Measurements from ENCODE around the gene NABP2. TPM values are rescaled to one million over a fixed set of nuclear protein-coding genes. Genes with fewer than 3 reads are reported as not detected.

Gene NABP2
- total and polyA plus RNA-seq, 10 of the 15 experiments (the other 5 are each of a cell fraction or from before 2014, with no cell fraction given) = 20.7 to 97.9 (median 60.9) TPM

DNA sequence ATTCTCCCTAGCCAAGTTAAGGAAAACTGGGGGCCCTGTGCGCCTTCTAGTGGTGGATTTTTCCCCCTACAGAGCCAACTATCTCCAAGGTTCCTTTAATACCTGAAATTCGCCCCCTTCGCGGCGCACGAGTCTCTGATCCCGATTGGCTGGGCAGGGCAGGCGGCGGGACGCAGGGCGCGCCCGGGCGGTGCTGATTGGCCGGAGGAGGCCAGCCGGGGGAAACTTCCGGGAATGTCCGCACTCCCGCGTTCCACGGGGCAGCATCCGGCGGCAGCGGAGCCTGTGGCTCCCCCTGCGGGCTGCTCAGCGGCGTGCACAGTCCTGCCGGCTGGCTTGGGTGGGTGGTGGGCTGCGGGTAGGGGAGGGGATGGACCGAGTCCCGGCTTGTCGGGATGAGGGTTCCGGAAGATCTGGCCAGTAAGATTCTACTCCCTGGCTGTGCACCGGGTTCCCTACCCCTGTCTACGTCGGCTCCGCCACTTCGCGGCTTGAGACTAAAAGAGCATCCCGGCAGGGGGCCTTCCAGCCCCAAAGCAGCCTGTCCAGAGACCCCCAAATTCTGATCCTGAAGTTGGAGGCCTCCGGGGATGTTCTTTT, at the start of gene NABP2 (continued):
- TF ChIP-seq, protein P1, sequence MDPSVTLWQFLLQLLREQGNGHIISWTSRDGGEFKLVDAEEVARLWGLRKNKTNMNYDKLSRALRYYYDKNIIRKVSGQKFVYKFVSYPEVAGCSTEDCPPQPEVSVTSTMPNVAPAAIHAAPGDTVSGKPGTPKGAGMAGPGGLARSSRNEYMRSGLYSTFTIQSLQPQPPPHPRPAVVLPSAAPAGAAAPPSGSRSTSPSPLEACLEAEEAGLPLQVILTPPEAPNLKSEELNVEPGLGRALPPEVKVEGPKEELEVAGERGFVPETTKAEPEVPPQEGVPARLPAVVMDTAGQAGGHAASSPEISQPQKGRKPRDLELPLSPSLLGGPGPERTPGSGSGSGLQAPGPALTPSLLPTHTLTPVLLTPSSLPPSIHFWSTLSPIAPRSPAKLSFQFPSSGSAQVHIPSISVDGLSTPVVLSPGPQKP (IDR thresholded peaks at IDR 0.05; ENCODE audit: low read depth, low read length) = peak; percentile 69; the same call in 1 of the 2 replicates
- 0 out of 2 replicates have a peak, but pooled peaks have one; percentile 4 for TF ChIP-seq RUNX3 (IDR thresholded peaks at IDR 0.05; ENCODE audit: low read length)
- TF ChIP-seq, protein P2, sequence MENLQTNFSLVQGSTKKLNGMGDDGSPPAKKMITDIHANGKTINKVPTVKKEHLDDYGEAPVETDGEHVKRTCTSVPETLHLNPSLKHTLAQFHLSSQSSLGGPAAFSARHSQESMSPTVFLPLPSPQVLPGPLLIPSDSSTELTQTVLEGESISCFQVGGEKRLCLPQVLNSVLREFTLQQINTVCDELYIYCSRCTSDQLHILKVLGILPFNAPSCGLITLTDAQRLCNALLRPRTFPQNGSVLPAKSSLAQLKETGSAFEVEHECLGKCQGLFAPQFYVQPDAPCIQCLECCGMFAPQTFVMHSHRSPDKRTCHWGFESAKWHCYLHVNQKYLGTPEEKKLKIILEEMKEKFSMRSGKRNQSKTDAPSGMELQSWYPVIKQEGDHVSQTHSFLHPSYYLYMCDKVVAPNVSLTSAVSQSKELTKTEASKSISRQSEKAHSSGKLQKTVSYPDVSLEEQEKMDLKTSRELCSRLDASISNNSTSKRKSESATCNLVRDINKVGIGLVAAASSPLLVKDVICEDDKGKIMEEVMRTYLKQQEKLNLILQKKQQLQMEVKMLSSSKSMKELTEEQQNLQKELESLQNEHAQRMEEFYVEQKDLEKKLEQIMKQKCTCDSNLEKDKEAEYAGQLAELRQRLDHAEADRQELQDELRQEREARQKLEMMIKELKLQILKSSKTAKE (IDR thresholded peaks at IDR 0.05; ENCODE audit: low read depth, poor library complexity, severe bottlenecking) = no peak
- TF ChIP-seq, protein P3, sequence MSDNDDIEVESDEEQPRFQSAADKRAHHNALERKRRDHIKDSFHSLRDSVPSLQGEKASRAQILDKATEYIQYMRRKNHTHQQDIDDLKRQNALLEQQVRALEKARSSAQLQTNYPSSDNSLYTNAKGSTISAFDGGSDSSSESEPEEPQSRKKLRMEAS (IDR thresholded peaks at IDR 0.05; ENCODE audit: low read depth, low read length) = no peak; the same call in 1 of the 2 replicates
- TF ChIP-seq NFYA (IDR thresholded peaks at IDR 0.05; ENCODE audit: borderline replicate concordance, low read depth, low read length) = no peak; the same call in 1 of the 2 replicates
- TF ChIP-seq GATAD2B (conservative IDR thresholded peaks at IDR 0.05; ENCODE audit: low read depth) = peak; percentile 65; the same call in 1 of the 2 replicates
- TF ChIP-seq NFXL1 (IDR thresholded peaks at IDR 0.05; ENCODE audit: borderline replicate concordance) = no peak
- TF ChIP-seq CBX5 (IDR thresholded peaks at IDR 0.05; ENCODE audit: low read depth) = no peak
- no peak for TF ChIP-seq RBBP5 (conservative IDR thresholded peaks at IDR 0.05)
- TF ChIP-seq, protein P4, sequence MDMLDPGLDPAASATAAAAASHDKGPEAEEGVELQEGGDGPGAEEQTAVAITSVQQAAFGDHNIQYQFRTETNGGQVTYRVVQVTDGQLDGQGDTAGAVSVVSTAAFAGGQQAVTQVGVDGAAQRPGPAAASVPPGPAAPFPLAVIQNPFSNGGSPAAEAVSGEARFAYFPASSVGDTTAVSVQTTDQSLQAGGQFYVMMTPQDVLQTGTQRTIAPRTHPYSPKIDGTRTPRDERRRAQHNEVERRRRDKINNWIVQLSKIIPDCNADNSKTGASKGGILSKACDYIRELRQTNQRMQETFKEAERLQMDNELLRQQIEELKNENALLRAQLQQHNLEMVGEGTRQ (IDR thresholded peaks at IDR 0.05; ENCODE audit: borderline replicate concordance, low read depth, low read length) = no peak
- TF ChIP-seq ESRRA (IDR thresholded peaks at IDR 0.05; ENCODE audit: low read length) = 0 out of 2 replicates have a peak, but pooled peaks have one; percentile 22
- no peak for TF ChIP-seq NFIC (IDR thresholded peaks at IDR 0.05; ENCODE audit: low read depth, low read length)
- TF ChIP-seq HCFC1 (IDR thresholded peaks at IDR 0.05; ENCODE audit: low read length) = peak; percentile 59
- TF ChIP-seq, protein P5, sequence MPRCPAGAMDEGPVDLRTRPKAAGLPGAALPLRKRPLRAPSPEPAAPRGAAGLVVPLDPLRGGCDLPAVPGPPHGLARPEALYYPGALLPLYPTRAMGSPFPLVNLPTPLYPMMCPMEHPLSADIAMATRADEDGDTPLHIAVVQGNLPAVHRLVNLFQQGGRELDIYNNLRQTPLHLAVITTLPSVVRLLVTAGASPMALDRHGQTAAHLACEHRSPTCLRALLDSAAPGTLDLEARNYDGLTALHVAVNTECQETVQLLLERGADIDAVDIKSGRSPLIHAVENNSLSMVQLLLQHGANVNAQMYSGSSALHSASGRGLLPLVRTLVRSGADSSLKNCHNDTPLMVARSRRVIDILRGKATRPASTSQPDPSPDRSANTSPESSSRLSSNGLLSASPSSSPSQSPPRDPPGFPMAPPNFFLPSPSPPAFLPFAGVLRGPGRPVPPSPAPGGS (IDR thresholded peaks at IDR 0.05; ENCODE audit: borderline replicate concordance, insufficient read depth, low read depth, low read length, poor library complexity, severe bottlenecking) = no peak
- TF ChIP-seq, protein P6, sequence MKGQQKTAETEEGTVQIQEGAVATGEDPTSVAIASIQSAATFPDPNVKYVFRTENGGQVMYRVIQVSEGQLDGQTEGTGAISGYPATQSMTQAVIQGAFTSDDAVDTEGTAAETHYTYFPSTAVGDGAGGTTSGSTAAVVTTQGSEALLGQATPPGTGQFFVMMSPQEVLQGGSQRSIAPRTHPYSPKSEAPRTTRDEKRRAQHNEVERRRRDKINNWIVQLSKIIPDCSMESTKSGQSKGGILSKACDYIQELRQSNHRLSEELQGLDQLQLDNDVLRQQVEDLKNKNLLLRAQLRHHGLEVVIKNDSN (IDR thresholded peaks at IDR 0.05; ENCODE audit: borderline replicate concordance, extremely low read length, insufficient read depth, low read depth, low read length) = peak; percentile 32
- peak; percentile 97 for TF ChIP-seq RB1 (IDR thresholded peaks at IDR 0.05; ENCODE audit: borderline replicate concordance)
- 0 out of 4 replicates have a peak, but pooled peaks of 1 of the 2 experiments have one; percentile 4 for TF ChIP-seq SRF (IDR thresholded peaks at IDR 0.05; ENCODE audit: low read depth in 2 of 2, low read length in 2 of 2)
- peak; percentile 73 for TF ChIP-seq KLF5 (IDR thresholded peaks at IDR 0.05; ENCODE audit: partially characterized antibody)
- TF ChIP-seq, protein P7, sequence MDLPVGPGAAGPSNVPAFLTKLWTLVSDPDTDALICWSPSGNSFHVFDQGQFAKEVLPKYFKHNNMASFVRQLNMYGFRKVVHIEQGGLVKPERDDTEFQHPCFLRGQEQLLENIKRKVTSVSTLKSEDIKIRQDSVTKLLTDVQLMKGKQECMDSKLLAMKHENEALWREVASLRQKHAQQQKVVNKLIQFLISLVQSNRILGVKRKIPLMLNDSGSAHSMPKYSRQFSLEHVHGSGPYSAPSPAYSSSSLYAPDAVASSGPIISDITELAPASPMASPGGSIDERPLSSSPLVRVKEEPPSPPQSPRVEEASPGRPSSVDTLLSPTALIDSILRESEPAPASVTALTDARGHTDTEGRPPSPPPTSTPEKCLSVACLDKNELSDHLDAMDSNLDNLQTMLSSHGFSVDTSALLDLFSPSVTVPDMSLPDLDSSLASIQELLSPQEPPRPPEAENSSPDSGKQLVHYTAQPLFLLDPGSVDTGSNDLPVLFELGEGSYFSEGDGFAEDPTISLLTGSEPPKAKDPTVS (IDR thresholded peaks at IDR 0.05; ENCODE audit: low read depth, low read length) = no peak
- peak; percentile 49; the same call in 1 of the 2 replicates for TF ChIP-seq RAD21 (IDR thresholded peaks at IDR 0.05; ENCODE audit: insufficient read depth, low read depth, low read length)
- TF ChIP-seq NFYB (IDR thresholded peaks at IDR 0.05; ENCODE audit: insufficient read depth, low read depth, low read length) = peak; percentile 92

Data from GM12878 (cell line).